Measurements from ENCODE around the gene NOA1.

DNA sequence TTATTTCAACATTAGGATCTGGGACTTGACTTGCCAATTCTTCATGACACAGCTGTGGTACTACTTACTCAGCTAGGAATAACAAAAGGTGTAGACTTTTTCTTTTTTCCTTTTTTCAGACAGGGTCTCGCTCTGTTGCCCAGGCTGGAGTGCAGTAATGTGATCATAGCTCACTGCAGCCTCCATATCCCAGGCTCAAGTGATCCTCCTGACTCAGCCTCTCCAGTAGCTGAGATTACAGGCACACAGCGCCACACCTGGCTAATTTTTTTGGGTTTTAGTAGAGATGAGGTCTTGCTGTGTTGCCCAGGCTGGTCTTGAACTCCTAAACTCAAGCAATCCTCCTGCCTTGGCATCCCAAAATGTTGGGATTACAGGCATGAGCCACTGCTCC, 16.3 kb downstream of the NOA1 start:
- TF ChIP-seq, protein P1, sequence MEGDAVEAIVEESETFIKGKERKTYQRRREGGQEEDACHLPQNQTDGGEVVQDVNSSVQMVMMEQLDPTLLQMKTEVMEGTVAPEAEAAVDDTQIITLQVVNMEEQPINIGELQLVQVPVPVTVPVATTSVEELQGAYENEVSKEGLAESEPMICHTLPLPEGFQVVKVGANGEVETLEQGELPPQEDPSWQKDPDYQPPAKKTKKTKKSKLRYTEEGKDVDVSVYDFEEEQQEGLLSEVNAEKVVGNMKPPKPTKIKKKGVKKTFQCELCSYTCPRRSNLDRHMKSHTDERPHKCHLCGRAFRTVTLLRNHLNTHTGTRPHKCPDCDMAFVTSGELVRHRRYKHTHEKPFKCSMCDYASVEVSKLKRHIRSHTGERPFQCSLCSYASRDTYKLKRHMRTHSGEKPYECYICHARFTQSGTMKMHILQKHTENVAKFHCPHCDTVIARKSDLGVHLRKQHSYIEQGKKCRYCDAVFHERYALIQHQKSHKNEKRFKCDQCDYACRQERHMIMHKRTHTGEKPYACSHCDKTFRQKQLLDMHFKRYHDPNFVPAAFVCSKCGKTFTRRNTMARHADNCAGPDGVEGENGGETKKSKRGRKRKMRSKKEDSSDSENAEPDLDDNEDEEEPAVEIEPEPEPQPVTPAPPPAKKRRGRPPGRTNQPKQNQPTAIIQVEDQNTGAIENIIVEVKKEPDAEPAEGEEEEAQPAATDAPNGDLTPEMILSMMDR (IDR thresholded peaks at IDR 0.05): no peak
- no peak for TF ChIP-seq POLR2A (IDR thresholded peaks at IDR 0.05)
